ENCODE data around the gene ENPEP.

ENPEP gene

DNA sequence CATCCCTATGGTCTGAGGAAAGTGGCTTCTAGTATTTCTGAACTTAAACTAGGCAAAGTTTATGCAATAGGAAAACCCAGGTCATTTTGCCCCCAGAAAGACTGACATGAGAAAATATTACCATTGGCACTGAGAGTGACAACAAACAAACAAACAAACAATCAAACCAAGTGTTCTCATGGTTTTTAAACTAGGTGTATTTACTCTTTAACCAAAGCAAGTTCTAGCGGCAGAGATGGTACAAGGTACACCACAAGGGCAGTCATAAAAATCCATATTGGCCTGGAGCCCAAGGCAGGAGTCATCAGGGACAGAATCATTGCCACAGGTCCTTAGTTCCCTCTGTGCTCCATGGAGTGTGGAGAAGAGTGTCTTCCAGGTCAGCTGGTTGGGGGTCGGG is 26.0 kb upstream of the ENPEP start:
- no peaks in the 10 kb centered on the region for H3K27me3 ChIP-seq (ENCODE audit: insufficient read depth, low read depth)
- no peaks in the 10 kb centered on the region for H3K36me3 ChIP-seq (ENCODE audit: insufficient read depth)
- no peak overlapping the region for H3K27ac ChIP-seq
- no peak overlapping the region for H3K4me3 ChIP-seq (IDR thresholded peaks at IDR 0.05; ENCODE audit: insufficient read depth, low read depth, low read length)
- no peaks in the 10 kb centered on the region for H4K20me1 ChIP-seq (ENCODE audit: insufficient read depth)
- H2AFZ ChIP-seq (ENCODE audit: low read depth) = no peak overlapping the region
- no peaks in the 10 kb centered on the region for H3K4me1 ChIP-seq (ENCODE audit: low read depth, poor library complexity, severe bottlenecking)
- no peak overlapping the region for H3K4me2 ChIP-seq
- H3K79me2 ChIP-seq (ENCODE audit: insufficient read depth, low read depth) = no peaks in the 10 kb centered on the region
- H3K9ac ChIP-seq = no peak overlapping the region
- TF ChIP-seq, protein P1, sequence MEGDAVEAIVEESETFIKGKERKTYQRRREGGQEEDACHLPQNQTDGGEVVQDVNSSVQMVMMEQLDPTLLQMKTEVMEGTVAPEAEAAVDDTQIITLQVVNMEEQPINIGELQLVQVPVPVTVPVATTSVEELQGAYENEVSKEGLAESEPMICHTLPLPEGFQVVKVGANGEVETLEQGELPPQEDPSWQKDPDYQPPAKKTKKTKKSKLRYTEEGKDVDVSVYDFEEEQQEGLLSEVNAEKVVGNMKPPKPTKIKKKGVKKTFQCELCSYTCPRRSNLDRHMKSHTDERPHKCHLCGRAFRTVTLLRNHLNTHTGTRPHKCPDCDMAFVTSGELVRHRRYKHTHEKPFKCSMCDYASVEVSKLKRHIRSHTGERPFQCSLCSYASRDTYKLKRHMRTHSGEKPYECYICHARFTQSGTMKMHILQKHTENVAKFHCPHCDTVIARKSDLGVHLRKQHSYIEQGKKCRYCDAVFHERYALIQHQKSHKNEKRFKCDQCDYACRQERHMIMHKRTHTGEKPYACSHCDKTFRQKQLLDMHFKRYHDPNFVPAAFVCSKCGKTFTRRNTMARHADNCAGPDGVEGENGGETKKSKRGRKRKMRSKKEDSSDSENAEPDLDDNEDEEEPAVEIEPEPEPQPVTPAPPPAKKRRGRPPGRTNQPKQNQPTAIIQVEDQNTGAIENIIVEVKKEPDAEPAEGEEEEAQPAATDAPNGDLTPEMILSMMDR (conservative IDR thresholded peaks at IDR 0.05; ENCODE audit: low read depth, low read length) = no peak

DNA sequence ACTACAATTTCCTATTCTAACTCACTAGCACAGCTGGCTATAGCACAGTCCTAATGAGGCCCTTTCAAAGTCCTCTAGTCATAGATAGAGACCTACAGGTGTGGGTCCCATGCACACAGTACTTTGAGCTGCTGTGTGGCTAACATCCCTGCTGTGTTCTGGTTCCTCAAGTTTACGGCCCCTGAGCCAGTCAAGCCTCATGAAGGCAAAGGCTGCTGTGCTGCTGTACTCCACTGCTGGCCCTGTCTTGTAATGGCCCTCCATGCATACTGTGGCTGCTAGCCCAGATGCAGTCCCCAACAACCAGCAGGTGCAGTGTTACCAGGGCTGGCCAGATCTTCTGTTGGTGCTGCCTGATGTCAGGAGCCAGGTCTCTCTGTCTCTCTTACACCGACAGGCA is 23.4 kb upstream of the ENPEP start:
- no peaks in the 10 kb centered on the region for H3K27me3 ChIP-seq (ENCODE audit: insufficient read depth, low read depth)
- no peak overlapping the region for H3K27ac ChIP-seq
- no peak overlapping the region for H3K4me3 ChIP-seq (IDR thresholded peaks at IDR 0.05; ENCODE audit: insufficient read depth, low read depth, low read length)
- H3K9ac ChIP-seq = no peak overlapping the region
- H3K4me2 ChIP-seq = no peak overlapping the region
- no peak overlapping the region for H2AFZ ChIP-seq (ENCODE audit: low read depth)
- H4K20me1 ChIP-seq (ENCODE audit: insufficient read depth) = no peaks in the 10 kb centered on the region
- no peaks in the 10 kb centered on the region for H3K36me3 ChIP-seq (ENCODE audit: insufficient read depth)
- no peaks in the 10 kb centered on the region for H3K79me2 ChIP-seq (ENCODE audit: insufficient read depth, low read depth)
- H3K4me1 ChIP-seq (ENCODE audit: low read depth, poor library complexity, severe bottlenecking) = no peaks in the 10 kb centered on the region
- TF ChIP-seq, protein P1 (conservative IDR thresholded peaks at IDR 0.05; ENCODE audit: low read depth, low read length) = no peak

DNA sequence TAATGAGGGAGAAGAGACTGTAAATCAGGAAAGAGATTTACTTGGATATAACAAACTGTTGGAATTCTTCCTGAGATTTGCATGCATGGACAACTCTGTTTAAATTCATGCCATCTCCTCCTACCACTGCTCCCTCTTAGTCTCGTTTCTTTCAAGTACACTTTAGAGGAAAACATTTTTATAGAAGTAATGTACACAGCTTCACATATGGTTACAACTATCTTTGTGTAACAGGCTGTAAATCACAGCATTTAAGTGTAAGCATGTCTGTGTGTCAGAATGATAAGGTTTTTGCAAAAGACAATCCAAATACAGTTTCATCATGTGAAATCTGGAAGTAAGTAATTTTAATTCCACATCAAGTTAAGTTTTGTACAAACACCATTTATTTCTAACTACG is 21.5 kb upstream of the ENPEP start:
- Histone ChIP-seq H3K9ac (no peak overlapping the region), H3K4me3 (IDR thresholded peaks at IDR 0.05; ENCODE audit: insufficient read depth, low read depth, low read length) (no peak overlapping the region), H3K36me3 (ENCODE audit: insufficient read depth) (no peaks in the 10 kb centered on the region), H3K27ac (no peak overlapping the region), H3K27me3 (ENCODE audit: insufficient read depth, low read depth) (no peaks in the 10 kb centered on the region), H3K4me2 (no peak overlapping the region), H3K79me2 (ENCODE audit: insufficient read depth, low read depth) (no peaks in the 10 kb centered on the region), H4K20me1 (ENCODE audit: insufficient read depth) (no peaks in the 10 kb centered on the region), H3K4me1 (ENCODE audit: low read depth, poor library complexity, severe bottlenecking) (no peaks in the 10 kb centered on the region), H2AFZ (ENCODE audit: low read depth) (no peak overlapping the region)
- TF ChIP-seq, protein P1 (conservative IDR thresholded peaks at IDR 0.05; ENCODE audit: low read depth, low read length) = no peak

DNA sequence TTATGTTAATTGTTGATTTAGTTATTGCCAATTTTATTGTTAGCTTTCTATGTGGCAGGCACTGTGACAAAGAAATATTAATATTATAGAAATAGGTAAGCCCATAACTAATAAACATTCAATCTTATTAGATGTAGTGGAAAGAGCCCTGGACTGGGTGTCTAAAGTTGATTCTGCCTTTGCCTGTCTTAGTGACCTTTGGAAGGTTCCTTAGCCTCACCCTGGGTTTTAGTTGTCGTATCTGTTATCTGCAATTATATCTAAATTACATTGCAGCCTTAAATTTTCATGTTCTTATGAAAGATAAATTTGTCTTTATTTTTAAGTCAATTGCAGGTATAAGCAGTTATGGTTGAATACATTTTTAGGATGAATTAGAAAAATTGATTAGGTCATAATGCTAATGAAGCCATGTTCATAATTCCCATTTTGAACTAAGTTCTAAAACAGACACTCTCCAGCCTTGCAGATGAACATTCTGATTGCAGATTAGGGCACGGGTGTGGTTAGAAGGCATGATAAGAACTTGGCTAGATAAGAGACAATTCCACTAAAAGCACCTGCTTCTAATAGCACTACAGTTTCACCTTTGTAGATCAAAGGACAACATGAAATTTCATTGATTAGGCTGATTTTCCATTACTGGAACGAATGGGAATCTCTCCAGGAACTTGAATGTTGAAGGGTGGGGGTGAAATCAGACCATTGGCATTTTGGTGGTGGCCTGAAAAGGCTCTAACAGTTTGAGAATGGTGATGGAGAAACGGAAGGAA is 17.3 kb upstream of the ENPEP start:
- no peaks in the 10 kb centered on the region for H3K79me2 ChIP-seq (ENCODE audit: insufficient read depth, low read depth)
- TF ChIP-seq, protein P1 (conservative IDR thresholded peaks at IDR 0.05; ENCODE audit: low read depth, low read length) = no peak
- no peak overlapping the region for H2AFZ ChIP-seq (ENCODE audit: low read depth)
- H3K4me3 ChIP-seq (IDR thresholded peaks at IDR 0.05; ENCODE audit: insufficient read depth, low read depth, low read length) = no peak overlapping the region
- H3K4me1 ChIP-seq (ENCODE audit: low read depth, poor library complexity, severe bottlenecking) = no peaks in the 10 kb centered on the region
- no peak overlapping the region for H3K27ac ChIP-seq
- no peaks in the 10 kb centered on the region for H3K36me3 ChIP-seq (ENCODE audit: insufficient read depth)
- H4K20me1 ChIP-seq (ENCODE audit: insufficient read depth) = no peaks in the 10 kb centered on the region
- no peaks in the 10 kb centered on the region for H3K27me3 ChIP-seq (ENCODE audit: insufficient read depth, low read depth)
- H3K4me2 ChIP-seq = no peak overlapping the region
- H3K9ac ChIP-seq = no peak overlapping the region

Data from KMS-11 (cell line).